ENCODE data around the gene LRRC15. TPM values are rescaled to one million over a fixed set of nuclear protein-coding genes. Genes with fewer than 3 reads are reported as not detected.

Gene LRRC15
- total RNA-seq, 1 experiment from 2014 or later = 0.36 TPM

- Histone ChIP-seq H3K9me2 (replicated peaks; ENCODE audit: low read length) (no peaks in the 10 kb centered on the region), H3K9me3 (ENCODE audit: low read length) (no peaks in the 10 kb centered on the region), H3K27me3 (ENCODE audit: low read length) (no peaks in the 10 kb centered on the region), H3F3A (ENCODE audit: low read length, unreplicated experiment) (no peaks in the 10 kb centered on the region), H3K79me2 (ENCODE audit: low read length) (no peaks in the 10 kb centered on the region), H4K20me1 (ENCODE audit: low read length) (no peaks in the 10 kb centered on the region), H3K4me2 (ENCODE audit: low read length) (no peak overlapping the region), H3K36me3 (ENCODE audit: low read depth, low read length) (peaks cover 5% of the 10 kb centered on the region; the same call in 1 of the 2 replicates), H3K9ac (ENCODE audit: low read length) (no peak overlapping the region), H3K4me3 (ENCODE audit: low read length) (no peak overlapping the region), H3K4me1 (ENCODE audit: insufficient read depth, low read length) (peaks cover 8% of the 10 kb centered on the region; the same call in 1 of the 2 replicates), H2AFZ (ENCODE audit: low read length) (no peak overlapping the region), H3K27ac (ENCODE audit: low read length) (no peak overlapping the region)
- BruUV-seq (replicated peaks) = no TSS peak
- DNase-seq = no peak
- TF ChIP-seq EZH2 (IDR thresholded peaks at IDR 0.05; ENCODE audit: low read length, unreplicated experiment) = no peak
- TF ChIP-seq, protein P1, sequence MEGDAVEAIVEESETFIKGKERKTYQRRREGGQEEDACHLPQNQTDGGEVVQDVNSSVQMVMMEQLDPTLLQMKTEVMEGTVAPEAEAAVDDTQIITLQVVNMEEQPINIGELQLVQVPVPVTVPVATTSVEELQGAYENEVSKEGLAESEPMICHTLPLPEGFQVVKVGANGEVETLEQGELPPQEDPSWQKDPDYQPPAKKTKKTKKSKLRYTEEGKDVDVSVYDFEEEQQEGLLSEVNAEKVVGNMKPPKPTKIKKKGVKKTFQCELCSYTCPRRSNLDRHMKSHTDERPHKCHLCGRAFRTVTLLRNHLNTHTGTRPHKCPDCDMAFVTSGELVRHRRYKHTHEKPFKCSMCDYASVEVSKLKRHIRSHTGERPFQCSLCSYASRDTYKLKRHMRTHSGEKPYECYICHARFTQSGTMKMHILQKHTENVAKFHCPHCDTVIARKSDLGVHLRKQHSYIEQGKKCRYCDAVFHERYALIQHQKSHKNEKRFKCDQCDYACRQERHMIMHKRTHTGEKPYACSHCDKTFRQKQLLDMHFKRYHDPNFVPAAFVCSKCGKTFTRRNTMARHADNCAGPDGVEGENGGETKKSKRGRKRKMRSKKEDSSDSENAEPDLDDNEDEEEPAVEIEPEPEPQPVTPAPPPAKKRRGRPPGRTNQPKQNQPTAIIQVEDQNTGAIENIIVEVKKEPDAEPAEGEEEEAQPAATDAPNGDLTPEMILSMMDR (conservative IDR thresholded peaks at IDR 0.05; ENCODE audit: low read depth, low read length) = no peak
- TF ChIP-seq EZH2phosphoT487 (IDR thresholded peaks at IDR 0.05; ENCODE audit: borderline replicate concordance, low read length) = no peak
- intact Hi-C loops (cut with micrococcal nuclease) = loop anchor here (2.0 kb wide), 1 partner anchor 61 kb away; no protein-coding TSS in a partner anchor
- no peak for ATAC-seq
- ChIA-PET CTCF (interaction anchor here (0.7 kb wide), 1 partner anchor 66 kb away, joined by 3 read pairs; no protein-coding TSS in a partner anchor), POLR2A (ENCODE audit: unreplicated experiment) (no interaction called here)
Observed at GRCh38 chr3:194405766-194406165, 36.2 kb upstream of the LRRC15 start.

- Histone ChIP-seq H3K4me2 (ENCODE audit: low read length) (no peak overlapping the region), H3K27me3 (ENCODE audit: low read length) (no peaks in the 10 kb centered on the region), H3K4me1 (ENCODE audit: insufficient read depth, low read length) (peaks cover 8% of the 10 kb centered on the region; the same call in 1 of the 2 replicates), H3K9ac (ENCODE audit: low read length) (no peak overlapping the region), H3K4me3 (ENCODE audit: low read length) (no peak overlapping the region), H3F3A (ENCODE audit: low read length, unreplicated experiment) (no peaks in the 10 kb centered on the region), H3K9me2 (replicated peaks; ENCODE audit: low read length) (no peaks in the 10 kb centered on the region), H3K27ac (ENCODE audit: low read length) (no peak overlapping the region), H4K20me1 (ENCODE audit: low read length) (no peaks in the 10 kb centered on the region), H3K79me2 (ENCODE audit: low read length) (no peaks in the 10 kb centered on the region), H3K36me3 (ENCODE audit: low read depth, low read length) (peaks cover 5% of the 10 kb centered on the region; the same call in 1 of the 2 replicates), H2AFZ (ENCODE audit: low read length) (no peak overlapping the region), H3K9me3 (ENCODE audit: low read length) (no peaks in the 10 kb centered on the region)
- TF ChIP-seq, protein P1 (conservative IDR thresholded peaks at IDR 0.05; ENCODE audit: low read depth, low read length) = peak; percentile 86
- no peak for TF ChIP-seq EZH2phosphoT487 (IDR thresholded peaks at IDR 0.05; ENCODE audit: borderline replicate concordance, low read length)
- DNase-seq (peak; percentile 75), ATAC-seq (no peak)
- TSS peak; percentile 7 for BruUV-seq (replicated peaks)
- ChIA-PET POLR2A (ENCODE audit: unreplicated experiment) (no interaction called here), CTCF (interaction anchor here (0.6 kb wide), 1 partner anchor 63 kb away, joined by 3 read pairs; no protein-coding TSS in a partner anchor)
- intact Hi-C loops (cut with micrococcal nuclease) = loop anchor here (1.0 to 2.0 kb wide), 2 partner anchors 60 to 71 kb away; no protein-coding TSS in a partner anchor
Observed at GRCh38 chr3:194404365-194405140, 35.0 kb upstream of the LRRC15 start.

GRCh38 chr3:194401868-194402329 is 32.4 kb upstream of the LRRC15 start:
- DNase-seq (no peak), ATAC-seq (no peak; the same call in 1 of the 2 replicates)
- Histone ChIP-seq H3K4me2 (ENCODE audit: low read length) (no peak overlapping the region), H4K20me1 (ENCODE audit: low read length) (no peaks in the 10 kb centered on the region), H3K9me2 (replicated peaks; ENCODE audit: low read length) (no peaks in the 10 kb centered on the region), H3F3A (ENCODE audit: low read length, unreplicated experiment) (no peaks in the 10 kb centered on the region), H3K9ac (ENCODE audit: low read length) (no peak overlapping the region), H3K4me1 (ENCODE audit: insufficient read depth, low read length) (no peaks in the 10 kb centered on the region), H3K27ac (ENCODE audit: low read length) (no peak overlapping the region), H3K9me3 (ENCODE audit: low read length) (no peaks in the 10 kb centered on the region), H2AFZ (ENCODE audit: low read length) (no peak overlapping the region), H3K36me3 (ENCODE audit: low read depth, low read length) (0 out of 2 replicates have a peak, but pooled peaks cover 5% of the 10 kb centered on the region), H3K79me2 (ENCODE audit: low read length) (no peaks in the 10 kb centered on the region), H3K27me3 (ENCODE audit: low read length) (no peaks in the 10 kb centered on the region), H3K4me3 (ENCODE audit: low read length) (no peak overlapping the region)
- CTCF ChIA-PET = no interaction called here
- BruUV-seq (replicated peaks) = no TSS peak
- POLR2A ChIA-PET (ENCODE audit: unreplicated experiment) = no interaction called here
- no peak for TF ChIP-seq EZH2phosphoT487 (IDR thresholded peaks at IDR 0.05; ENCODE audit: borderline replicate concordance, low read length)
- TF ChIP-seq EZH2 (IDR thresholded peaks at IDR 0.05; ENCODE audit: low read length, unreplicated experiment) = no peak
- TF ChIP-seq, protein P1 (conservative IDR thresholded peaks at IDR 0.05; ENCODE audit: low read depth, low read length) = no peak
- intact Hi-C loops (cut with micrococcal nuclease) = no loop called here

All from PC-3 (cell line).